ENCODE data around the gene SIL1.

DNA sequence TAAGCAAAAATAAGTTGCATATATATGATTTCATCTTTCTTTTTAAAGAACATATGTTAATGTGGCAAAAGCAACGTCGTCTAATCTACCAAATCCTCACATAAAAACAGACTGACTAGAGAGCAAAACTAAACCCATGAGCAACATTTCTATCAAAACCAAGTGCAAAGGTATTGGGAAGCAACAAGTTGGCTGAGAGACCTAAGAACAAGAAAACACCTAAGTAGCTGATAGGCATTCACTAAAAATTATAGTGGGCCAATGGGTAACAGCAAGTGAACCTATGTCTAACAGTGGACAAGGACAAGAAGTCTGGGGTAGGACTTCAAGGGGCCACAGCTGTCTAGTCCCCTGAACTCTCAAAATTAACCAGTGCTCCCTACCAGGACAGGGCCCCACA lies 130.1 kb downstream of the SIL1 start:
- TF ChIP-seq, protein P1, sequence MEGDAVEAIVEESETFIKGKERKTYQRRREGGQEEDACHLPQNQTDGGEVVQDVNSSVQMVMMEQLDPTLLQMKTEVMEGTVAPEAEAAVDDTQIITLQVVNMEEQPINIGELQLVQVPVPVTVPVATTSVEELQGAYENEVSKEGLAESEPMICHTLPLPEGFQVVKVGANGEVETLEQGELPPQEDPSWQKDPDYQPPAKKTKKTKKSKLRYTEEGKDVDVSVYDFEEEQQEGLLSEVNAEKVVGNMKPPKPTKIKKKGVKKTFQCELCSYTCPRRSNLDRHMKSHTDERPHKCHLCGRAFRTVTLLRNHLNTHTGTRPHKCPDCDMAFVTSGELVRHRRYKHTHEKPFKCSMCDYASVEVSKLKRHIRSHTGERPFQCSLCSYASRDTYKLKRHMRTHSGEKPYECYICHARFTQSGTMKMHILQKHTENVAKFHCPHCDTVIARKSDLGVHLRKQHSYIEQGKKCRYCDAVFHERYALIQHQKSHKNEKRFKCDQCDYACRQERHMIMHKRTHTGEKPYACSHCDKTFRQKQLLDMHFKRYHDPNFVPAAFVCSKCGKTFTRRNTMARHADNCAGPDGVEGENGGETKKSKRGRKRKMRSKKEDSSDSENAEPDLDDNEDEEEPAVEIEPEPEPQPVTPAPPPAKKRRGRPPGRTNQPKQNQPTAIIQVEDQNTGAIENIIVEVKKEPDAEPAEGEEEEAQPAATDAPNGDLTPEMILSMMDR (conservative IDR thresholded peaks at IDR 0.05), result no peak
- TF ChIP-seq EZH2 (IDR thresholded peaks at IDR 0.05; ENCODE audit: low read depth), result no peak
